ENCODE data around the gene PPFIA4. TPM values are rescaled to one million over a fixed set of nuclear protein-coding genes. Genes with fewer than 3 reads are reported as not detected.

The PPFIA4 gene
- total RNA-seq, 3 donors from 2014 or later (not counting 1 experiment from before 2014, with no cell fraction given), result 0.18 to 0.88 (median 0.33) TPM

GRCh38 chr1:203041351-203041932 lies 15.2 kb downstream of the PPFIA4 start:
- no peaks in the 10 kb centered on the region for H3K36me3 ChIP-seq (ENCODE audit: control insufficient read depth, insufficient read depth, low read length)
- Mint-ChIP-seq H3K9me3 (no peaks in the 10 kb centered on the region), H3K27me3 (ENCODE audit: low read depth in 2 of 2) (peaks cover 8 to 14% of the 10 kb centered on the region in 2 donors), H3K36me3 (no peaks in the 10 kb centered on the region), H3K4me1 (peaks cover 6% of the 10 kb centered on the region in 2 donors), H3K4me3 (no peak overlapping the region), H3K27ac (no peak overlapping the region)
- no peak overlapping the region for H3K4me3 ChIP-seq (ENCODE audit: low read length)
- intact Hi-C loops (cut with micrococcal nuclease), result no loop called here
- WGBS (ENCODE audit: insufficient coverage), result 75% methylated on average over 3 of the region's 3 CpGs
- H3K27ac ChIP-seq (ENCODE audit: low read length), result no peak overlapping the region
- DNase-seq (no peak), ATAC-seq (no peak)
- H3K4me1 ChIP-seq (ENCODE audit: control insufficient read depth, insufficient read depth, low read length), result no peaks in the 10 kb centered on the region
- peaks cover 2% of the 10 kb centered on the region for H3K27me3 ChIP-seq (ENCODE audit: control insufficient read depth, insufficient read depth, low read length)
- no peak for TF ChIP-seq CTCF (IDR thresholded peaks at IDR 0.05)
- no peaks in the 10 kb centered on the region for H3K9me3 ChIP-seq (ENCODE audit: control insufficient read depth, insufficient read depth, low read length)

GRCh38 chr1:203043830-203044545 lies 17.7 kb downstream of the PPFIA4 start:
- no peak for ATAC-seq
- no peak for TF ChIP-seq CTCF (IDR thresholded peaks at IDR 0.05)
- 91% methylated on average over 14 of the region's 14 CpGs for WGBS (ENCODE audit: insufficient coverage)
- Histone ChIP-seq H3K4me3 (ENCODE audit: low read length) (no peak overlapping the region), H3K27me3 (ENCODE audit: control insufficient read depth, insufficient read depth, low read length) (no peaks in the 10 kb centered on the region), H3K27ac (ENCODE audit: low read length) (no peak overlapping the region), H3K4me1 (ENCODE audit: control insufficient read depth, insufficient read depth, low read length) (no peaks in the 10 kb centered on the region), H3K36me3 (ENCODE audit: control insufficient read depth, insufficient read depth, low read length) (no peaks in the 10 kb centered on the region), H3K9me3 (ENCODE audit: control insufficient read depth, insufficient read depth, low read length) (no peaks in the 10 kb centered on the region)
- Mint-ChIP-seq H3K4me3 (no peak overlapping the region), H3K36me3 (no peaks in the 10 kb centered on the region), H3K27me3 (ENCODE audit: low read depth in 2 of 2) (peaks cover 14 to 17% of the 10 kb centered on the region in 2 donors), H3K4me1 (peaks cover 6% of the 10 kb centered on the region in 2 donors), H3K9me3 (no peaks in the 10 kb centered on the region), H3K27ac (no peak overlapping the region)
- DNase-seq, result no peak
- intact Hi-C loops (cut with micrococcal nuclease), result no loop called here

GRCh38 chr1:203044546-203045250 lies 18.4 kb downstream of the PPFIA4 start:
- H3K36me3 ChIP-seq (ENCODE audit: control insufficient read depth, insufficient read depth, low read length), result no peaks in the 10 kb centered on the region
- intact Hi-C loops (cut with micrococcal nuclease), result no loop called here
- ATAC-seq, result no peak
- no peaks in the 10 kb centered on the region for H3K36me3 Mint-ChIP-seq
- H3K27me3 ChIP-seq (ENCODE audit: control insufficient read depth, insufficient read depth, low read length), result no peaks in the 10 kb centered on the region
- no peak overlapping the region for H3K4me3 ChIP-seq (ENCODE audit: low read length)
- no peaks in the 10 kb centered on the region for H3K4me1 ChIP-seq (ENCODE audit: control insufficient read depth, insufficient read depth, low read length)
- no peaks in the 10 kb centered on the region for H3K9me3 Mint-ChIP-seq
- TF ChIP-seq CTCF (IDR thresholded peaks at IDR 0.05), result no peak
- peaks cover 7 to 13% of the 10 kb centered on the region in 2 donors for H3K27me3 Mint-ChIP-seq (ENCODE audit: low read depth in 2 of 2)
- H3K9me3 ChIP-seq (ENCODE audit: control insufficient read depth, insufficient read depth, low read length), result no peaks in the 10 kb centered on the region
- no peak overlapping the region for H3K27ac ChIP-seq (ENCODE audit: low read length)
- WGBS (ENCODE audit: insufficient coverage), result 90% methylated on average over 7 of the region's 7 CpGs
- DNase-seq, result no peak
- H3K4me3 Mint-ChIP-seq, result no peak overlapping the region
- H3K27ac Mint-ChIP-seq, result no peak overlapping the region
- no peaks in the 10 kb centered on the region for H3K4me1 Mint-ChIP-seq

Data from natural killer cell (primary cell).